ENCODE results near the gene GCFC2. TPM values are rescaled to one million over a fixed set of nuclear protein-coding genes. Genes with fewer than 3 reads are reported as not detected.

GCFC2 gene
- total and polyA plus RNA-seq, 2 of the 13 experiments (the other 11 are each of a cell fraction or from before 2014, with no cell fraction given) = 26.8 to 49.0 TPM

- no peak overlapping the region for H3K27ac ChIP-seq (ENCODE audit: extremely low read length, insufficient read depth, low read length)
- POLR2A ChIA-PET = interaction anchor here (1.2 kb wide), 1 partner anchor 21 kb away, joined by 4 read pairs; the partner anchor contains the start of gene MRPL19
- FAIRE-seq = no peak
- H2AFZ ChIP-seq (ENCODE audit: low read length) = no peak overlapping the region
- H4K20me1 ChIP-seq (ENCODE audit: insufficient read depth, low read length) = no peaks in the 10 kb centered on the region
- no peak; the same call in 2 of the 3 replicates for ATAC-seq
- intact Hi-C loops (cut with micrococcal nuclease; ENCODE audit: unreplicated experiment) (loop anchor here (2.0 kb wide), 1 partner anchor 15 kb away; no protein-coding TSS in a partner anchor), in situ Hi-C loops (cut with HindIII; ENCODE audit: extremely low pct_ligation_motif_present, low pct_unique_long_range_greater_than_20kb) (no loop called here)
- H3K4me3 ChIP-seq (replicated peaks in 1 of 3; ENCODE audit: insufficient read depth in 1 of 3, low read depth in 2 of 3, low read length in 3 of 3) = no peak overlapping the region
- H3K4me2 ChIP-seq (ENCODE audit: low read depth, low read length) = no peak overlapping the region
- no peaks in the 10 kb centered on the region for H3K79me2 ChIP-seq (ENCODE audit: insufficient read depth, low read length)
- no TSS peak for BruUV-seq (replicated peaks)
- no peaks in the 10 kb centered on the region for H3K27me3 ChIP-seq (ENCODE audit: control insufficient read depth in 1 of 2, insufficient read depth in 2 of 2, low read length in 2 of 2)
- CTCF ChIA-PET (ENCODE audit: low intra/inter-chr PET ratio, low total read pairs) = no interaction called here
- 93% methylated on average over 2 of the region's 2 CpGs for WGBS (ENCODE audit: low lambda C conversion rate)
- peaks cover 13 to 41% of the 10 kb centered on the region in 2 experiments for H3K36me3 ChIP-seq (replicated peaks in 1 of 2; ENCODE audit: control insufficient read depth in 1 of 2, insufficient read depth in 2 of 2, low read length in 2 of 2)
- no peaks in the 10 kb centered on the region for H3K9me3 ChIP-seq (ENCODE audit: low read length)
- peaks cover 5% of the 10 kb centered on the region for H3K4me1 ChIP-seq (ENCODE audit: insufficient read depth, low read length)
- no peak for TF ChIP-seq ADNP (CRISPR knock-in tag; IDR thresholded peaks at IDR 0.05)
- no peak for TF ChIP-seq ZNF274 (CRISPR knock-in tag; IDR thresholded peaks at IDR 0.05)
- TF ChIP-seq ZBTB46 (CRISPR knock-in tag; IDR thresholded peaks at IDR 0.05; ENCODE audit: borderline replicate concordance) = no peak
- TF ChIP-seq ZNF280D (CRISPR knock-in tag; IDR thresholded peaks at IDR 0.05) = no peak
- TF ChIP-seq ZNF556 (CRISPR knock-in tag; IDR thresholded peaks at IDR 0.05; ENCODE audit: borderline replicate concordance) = no peak
- TF ChIP-seq BRD4 (CRISPR knock-in tag; IDR thresholded peaks at IDR 0.05) = no peak
- no peak for TF ChIP-seq ZIK1 (CRISPR knock-in tag; IDR thresholded peaks at IDR 0.05; ENCODE audit: borderline replicate concordance, low read depth)
- no peak for TF ChIP-seq ZNF414 (CRISPR knock-in tag; IDR thresholded peaks at IDR 0.05)
- no peak for TF ChIP-seq ZBTB43 (CRISPR knock-in tag; conservative IDR thresholded peaks at IDR 0.05)
- no peak for TF ChIP-seq ZBTB44 (CRISPR knock-in tag; IDR thresholded peaks at IDR 0.05)
- no peak for TF ChIP-seq SATB2 (CRISPR knock-in tag; IDR thresholded peaks at IDR 0.05)
- no peak for TF ChIP-seq ZNF691 (CRISPR knock-in tag; IDR thresholded peaks at IDR 0.05; ENCODE audit: borderline replicate concordance, low read depth)
- no peak for TF ChIP-seq ARID2 (CRISPR knock-in tag; IDR thresholded peaks at IDR 0.05; ENCODE audit: borderline replicate concordance)
- TF ChIP-seq RAD21 (CRISPR knock-in tag; IDR thresholded peaks at IDR 0.05) = no peak
- TF ChIP-seq ZNF205 (CRISPR knock-in tag; IDR thresholded peaks at IDR 0.05) = no peak
- H3K9ac ChIP-seq (ENCODE audit: insufficient read depth, low read depth, low read length) = no peak overlapping the region
- no peak for DNase-seq (ENCODE audit: low spot score)
Measured at GRCh38 chr2:75667884-75668283, 42.8 kb downstream of the GCFC2 start.
